ENCODE measurements around the gene PAQR4. TPM values are rescaled to one million over a fixed set of nuclear protein-coding genes. Genes with fewer than 3 reads are reported as not detected.

Gene PAQR4
- total and polyA plus RNA-seq, 8 donors, result 2.7 to 43.2 (median 9.7) TPM

DNA sequence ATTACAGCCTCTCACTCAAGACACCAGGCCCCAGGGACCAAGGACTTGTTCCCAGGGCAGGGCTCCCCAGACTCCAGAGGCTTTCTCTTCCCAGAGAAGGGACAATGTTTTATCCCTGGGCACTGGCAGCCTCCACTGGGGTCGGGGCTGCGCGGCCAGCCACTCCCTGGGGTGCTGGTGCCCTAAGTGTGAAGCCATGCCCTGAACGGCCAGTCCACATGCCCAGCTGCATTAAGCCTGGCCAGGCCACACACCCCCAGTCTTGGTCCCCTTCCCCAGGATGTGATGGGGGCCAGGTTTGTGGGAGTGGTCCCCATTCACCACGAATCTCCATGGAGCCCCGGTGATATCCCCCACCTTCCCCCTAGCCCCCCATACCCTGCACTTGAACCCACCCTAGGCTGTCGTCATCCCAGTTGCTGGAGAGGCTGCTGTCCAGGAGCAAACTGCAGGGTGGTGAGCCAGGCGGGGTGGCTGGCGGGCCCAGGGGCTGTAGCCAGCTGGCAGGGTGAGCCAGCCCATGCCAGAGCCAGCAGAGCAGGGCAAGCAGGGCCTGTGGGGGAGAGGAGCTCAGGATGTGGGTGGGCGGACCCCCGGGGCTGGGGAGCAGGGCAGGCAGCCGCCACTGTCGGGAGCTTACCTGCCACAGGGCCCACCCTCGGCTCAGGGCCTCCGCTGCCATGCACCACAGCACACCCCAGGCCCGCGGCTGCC is 4.6 kb downstream of the PAQR4 start:
- intact Hi-C loops (cut with DNase I; ENCODE audit: low total_unique reads), result no loop called here
- Histone ChIP-seq H3K36me3 (peaks cover 0 to 10% (median 0%) of the 10 kb centered on the region in 4 donors), H3K27me3 (peaks cover 0 to 27% (median 0%) of the 10 kb centered on the region in 3 donors), H3K27ac (no peak overlapping the region), H3K9me3 (no peaks in the 10 kb centered on the region), H3K4me1 (peaks cover 26 to 42% (median 34%) of the 10 kb centered on the region in 4 donors), H3K4me3 (no peak overlapping the region)
- DNase-seq, result no peak
- WGBS, 5 donors, result 82 to 90% (median 88%) methylated on average over 7 to 17 of the region's 17 CpGs
- TF ChIP-seq, protein P1, sequence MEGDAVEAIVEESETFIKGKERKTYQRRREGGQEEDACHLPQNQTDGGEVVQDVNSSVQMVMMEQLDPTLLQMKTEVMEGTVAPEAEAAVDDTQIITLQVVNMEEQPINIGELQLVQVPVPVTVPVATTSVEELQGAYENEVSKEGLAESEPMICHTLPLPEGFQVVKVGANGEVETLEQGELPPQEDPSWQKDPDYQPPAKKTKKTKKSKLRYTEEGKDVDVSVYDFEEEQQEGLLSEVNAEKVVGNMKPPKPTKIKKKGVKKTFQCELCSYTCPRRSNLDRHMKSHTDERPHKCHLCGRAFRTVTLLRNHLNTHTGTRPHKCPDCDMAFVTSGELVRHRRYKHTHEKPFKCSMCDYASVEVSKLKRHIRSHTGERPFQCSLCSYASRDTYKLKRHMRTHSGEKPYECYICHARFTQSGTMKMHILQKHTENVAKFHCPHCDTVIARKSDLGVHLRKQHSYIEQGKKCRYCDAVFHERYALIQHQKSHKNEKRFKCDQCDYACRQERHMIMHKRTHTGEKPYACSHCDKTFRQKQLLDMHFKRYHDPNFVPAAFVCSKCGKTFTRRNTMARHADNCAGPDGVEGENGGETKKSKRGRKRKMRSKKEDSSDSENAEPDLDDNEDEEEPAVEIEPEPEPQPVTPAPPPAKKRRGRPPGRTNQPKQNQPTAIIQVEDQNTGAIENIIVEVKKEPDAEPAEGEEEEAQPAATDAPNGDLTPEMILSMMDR (IDR thresholded peaks at IDR 0.05), result no peak
- TF ChIP-seq POLR2AphosphoS5 (IDR thresholded peaks at IDR 0.05) (no peak), EP300 (IDR thresholded peaks at IDR 0.05) (no peak), POLR2A (IDR thresholded peaks at IDR 0.05) (no peak)

DNA sequence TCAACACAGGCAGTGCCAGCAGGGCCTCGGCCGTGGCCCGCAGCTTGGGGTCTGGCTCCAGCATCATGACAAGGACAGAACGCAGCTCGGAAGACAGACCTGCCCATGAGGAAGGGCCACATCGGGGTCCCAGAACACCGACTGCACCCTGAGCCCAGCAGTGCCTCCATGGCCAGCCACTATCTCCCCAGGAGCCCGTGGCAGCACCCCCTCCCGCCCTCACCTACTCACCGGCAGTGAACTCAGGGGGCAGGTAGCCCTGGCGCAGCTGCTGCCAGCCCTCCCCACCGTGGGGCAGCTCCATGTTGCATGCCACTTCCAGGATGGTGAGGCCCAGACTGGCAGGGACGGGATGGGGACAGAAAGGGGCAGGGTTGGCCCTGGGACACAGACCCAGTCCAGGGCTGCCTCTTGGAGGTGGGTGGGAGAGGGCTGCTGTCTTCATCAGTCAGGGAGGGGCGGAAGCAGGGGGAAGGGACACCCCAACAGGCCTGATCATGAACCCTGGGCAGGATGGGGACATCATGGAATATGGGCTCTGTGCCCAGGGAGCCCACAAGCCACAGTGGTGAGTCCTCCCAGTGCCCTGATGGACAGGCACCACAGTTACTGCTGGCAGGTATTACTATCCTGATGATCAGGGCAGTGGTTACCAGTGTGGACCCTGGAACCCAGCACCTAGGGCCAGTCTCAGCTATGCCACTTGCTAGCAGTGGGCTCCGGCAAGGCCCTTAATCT is 5.3 kb downstream of the PAQR4 start:
- H3K4me3 ChIP-seq, result no peak overlapping the region
- intact Hi-C loops (cut with DNase I; ENCODE audit: low total_unique reads), result no loop called here
- peaks cover 25 to 43% (median 31%) of the 10 kb centered on the region in 4 donors for H3K4me1 ChIP-seq
- DNase-seq, result no peak
- peaks cover 0 to 24% (median under 1%) of the 10 kb centered on the region in 3 donors for H3K27me3 ChIP-seq
- no peak overlapping the region for H3K27ac ChIP-seq
- 86 to 95% (median 90%) methylated on average over 7 to 15 of the region's 15 CpGs for WGBS, 5 donors
- no peaks in the 10 kb centered on the region for H3K9me3 ChIP-seq
- peaks cover 0 to 10% (median 0%) of the 10 kb centered on the region in 4 donors for H3K36me3 ChIP-seq
- no peak for TF ChIP-seq POLR2A (IDR thresholded peaks at IDR 0.05)
- TF ChIP-seq POLR2AphosphoS5 (IDR thresholded peaks at IDR 0.05), result no peak
- TF ChIP-seq, protein P1 (IDR thresholded peaks at IDR 0.05), result no peak
- TF ChIP-seq EP300 (IDR thresholded peaks at IDR 0.05), result no peak

DNA sequence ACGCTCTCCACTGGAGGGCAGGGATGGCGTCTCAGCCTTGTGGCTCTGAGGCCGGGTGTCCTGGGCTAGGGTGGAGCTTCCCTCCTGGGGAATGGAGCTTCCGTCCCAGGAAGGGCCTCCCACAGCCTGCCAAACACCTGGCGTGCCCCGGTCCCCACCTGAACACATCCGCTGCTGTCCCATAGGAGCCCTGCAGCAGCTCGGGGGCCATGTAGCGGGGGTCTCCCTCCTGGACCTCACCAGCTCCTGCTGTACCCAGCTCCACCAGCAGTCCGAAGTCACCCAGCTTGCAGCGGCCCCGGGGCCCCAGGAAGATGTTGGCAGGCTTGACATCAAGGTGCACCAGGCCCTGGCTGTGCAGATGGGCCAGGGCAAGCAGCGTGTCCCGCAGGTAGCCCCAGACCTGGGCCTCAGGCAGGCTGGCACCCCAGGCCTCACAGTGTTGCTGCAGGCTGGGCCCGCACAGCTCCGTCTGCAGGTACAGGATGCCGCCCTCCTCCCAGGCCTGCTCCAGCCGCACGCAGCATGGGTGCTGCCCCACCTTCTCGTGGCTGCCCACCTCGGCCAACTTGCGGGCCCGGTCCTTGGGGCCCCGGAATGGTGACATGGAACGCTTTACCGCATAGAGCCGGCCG is 6.1 kb downstream of the PAQR4 start:
- peaks cover 0 to 23% (median 7%) of the 10 kb centered on the region in 3 donors for H3K27me3 ChIP-seq
- TF ChIP-seq, protein P1 (IDR thresholded peaks at IDR 0.05), result no peak
- TF ChIP-seq EP300 (IDR thresholded peaks at IDR 0.05), result no peak
- no peak for TF ChIP-seq POLR2A (IDR thresholded peaks at IDR 0.05)
- TF ChIP-seq POLR2AphosphoS5 (IDR thresholded peaks at IDR 0.05), result no peak
- no peak overlapping the region for H3K4me3 ChIP-seq
- peaks cover 0 to 10% (median 0%) of the 10 kb centered on the region in 4 donors for H3K36me3 ChIP-seq
- intact Hi-C loops (cut with DNase I; ENCODE audit: low total_unique reads), result no loop called here
- H3K27ac ChIP-seq, result no peak overlapping the region
- H3K9me3 ChIP-seq, result no peaks in the 10 kb centered on the region
- H3K4me1 ChIP-seq, result peaks cover 24 to 43% (median 31%) of the 10 kb centered on the region in 4 donors
- no peak for DNase-seq
- 91 to 95% (median 92%) methylated on average over 12 to 28 of the region's 28 CpGs for WGBS, 5 donors

DNA sequence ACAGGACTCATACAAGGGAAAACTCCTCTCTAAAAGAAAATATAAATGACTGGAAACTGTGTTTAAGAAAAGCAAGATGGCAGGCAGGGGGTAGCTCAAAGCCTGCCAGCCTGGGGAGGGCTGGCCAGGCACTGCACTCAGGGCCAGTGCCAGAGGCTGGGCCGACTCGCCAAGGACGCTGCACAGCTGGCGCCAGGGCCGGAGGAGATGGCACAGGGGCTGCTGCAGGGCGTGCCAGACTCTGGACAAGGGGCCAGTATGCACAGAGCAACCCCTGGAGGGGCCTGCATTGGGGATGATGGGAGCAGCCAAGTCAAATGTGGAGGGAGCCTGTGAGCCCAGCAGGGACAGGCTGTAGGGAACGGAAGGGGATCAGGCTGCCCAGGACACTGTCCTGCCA is 7.1 kb downstream of the PAQR4 start:
- no peak overlapping the region for H3K27ac ChIP-seq
- DNase-seq, result no peak
- peaks cover 25 to 40% (median 30%) of the 10 kb centered on the region in 4 donors for H3K4me1 ChIP-seq
- peaks cover 0 to 10% (median 0%) of the 10 kb centered on the region in 4 donors for H3K36me3 ChIP-seq
- TF ChIP-seq EP300 (IDR thresholded peaks at IDR 0.05), result no peak
- TF ChIP-seq, protein P1 (IDR thresholded peaks at IDR 0.05), result no peak
- H3K9me3 ChIP-seq, result no peaks in the 10 kb centered on the region
- WGBS, 5 donors, result 67 to 86% (median 80%) methylated on average over 7 of the region's 7 CpGs
- H3K27me3 ChIP-seq, result peaks cover 0 to 20% (median 7%) of the 10 kb centered on the region in 3 donors
- no peak overlapping the region for H3K4me3 ChIP-seq
- intact Hi-C loops (cut with DNase I; ENCODE audit: low total_unique reads), result no loop called here
